GM19043 (cell line): ENCODE measurements around the gene SSH3.

Experiments
- ATAC-seq: cut with Tn5 transposase; IDR thresholded peaks from one replicate; pipeline ENCODE4 v1.9.1; 2021; ENCODE audit warnings: low read depth; ENCODE audit not compliant: unreplicated experiment

The SSH3 gene

DNA sequence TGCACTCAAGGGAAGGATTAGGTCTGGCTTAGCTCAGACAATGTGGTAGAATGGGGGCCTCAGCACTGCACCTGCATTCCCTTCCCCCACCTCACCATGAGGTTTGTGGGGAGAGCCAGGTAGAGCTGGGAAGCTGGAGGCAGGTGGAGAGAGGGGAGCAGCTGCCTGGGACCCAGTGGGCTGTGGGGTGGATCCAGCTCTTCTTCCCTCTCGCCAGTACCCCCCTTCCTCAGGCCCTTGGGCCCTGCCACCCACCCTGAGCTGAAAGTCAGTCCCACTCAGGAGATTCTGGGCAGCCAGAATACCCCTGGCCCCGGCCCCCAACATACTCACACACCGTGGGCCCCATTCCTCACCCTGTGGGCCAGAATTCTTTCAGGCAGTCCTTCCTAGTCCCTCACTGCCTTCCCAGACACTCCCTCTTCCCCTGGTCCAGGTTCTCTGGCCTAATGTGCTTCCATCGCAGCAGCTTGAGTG, 53.1 kb downstream of the SSH3 start:
- no peak for ATAC-seq

DNA sequence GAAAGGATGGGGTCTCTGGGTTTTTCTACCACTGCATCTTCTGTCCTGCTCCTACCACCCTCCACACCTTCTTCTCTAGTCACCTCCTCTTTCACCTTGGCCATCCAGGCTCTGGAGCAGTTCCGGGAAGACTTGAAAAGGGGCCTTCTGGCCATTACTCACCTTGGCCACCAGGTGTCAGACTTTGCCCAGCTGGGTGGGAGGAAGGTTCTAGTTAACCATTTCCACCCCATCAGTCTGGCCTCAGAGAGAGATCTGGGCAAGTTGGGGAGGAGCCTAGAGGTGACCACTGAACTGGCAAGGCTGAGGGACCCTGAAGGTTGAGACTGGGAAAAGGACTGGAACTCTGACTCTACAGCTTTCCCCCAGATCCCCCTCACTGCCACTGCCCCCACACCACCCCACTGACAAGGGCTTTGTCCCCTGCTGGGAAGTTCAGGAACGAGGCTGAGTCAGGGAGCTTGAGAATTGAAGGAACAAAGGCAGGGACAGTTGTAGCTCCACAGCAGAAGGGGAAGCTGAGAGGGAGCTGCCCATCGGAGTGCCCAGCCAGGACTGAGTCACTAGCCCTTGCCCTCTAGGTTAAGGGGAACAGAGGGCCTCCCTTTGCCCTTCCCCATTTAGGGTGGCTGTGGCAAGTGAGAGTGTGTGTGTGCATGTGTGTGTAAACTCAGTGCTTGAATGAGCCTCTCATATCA, 53.7 kb downstream of the SSH3 start:
- no peak for ATAC-seq

DNA sequence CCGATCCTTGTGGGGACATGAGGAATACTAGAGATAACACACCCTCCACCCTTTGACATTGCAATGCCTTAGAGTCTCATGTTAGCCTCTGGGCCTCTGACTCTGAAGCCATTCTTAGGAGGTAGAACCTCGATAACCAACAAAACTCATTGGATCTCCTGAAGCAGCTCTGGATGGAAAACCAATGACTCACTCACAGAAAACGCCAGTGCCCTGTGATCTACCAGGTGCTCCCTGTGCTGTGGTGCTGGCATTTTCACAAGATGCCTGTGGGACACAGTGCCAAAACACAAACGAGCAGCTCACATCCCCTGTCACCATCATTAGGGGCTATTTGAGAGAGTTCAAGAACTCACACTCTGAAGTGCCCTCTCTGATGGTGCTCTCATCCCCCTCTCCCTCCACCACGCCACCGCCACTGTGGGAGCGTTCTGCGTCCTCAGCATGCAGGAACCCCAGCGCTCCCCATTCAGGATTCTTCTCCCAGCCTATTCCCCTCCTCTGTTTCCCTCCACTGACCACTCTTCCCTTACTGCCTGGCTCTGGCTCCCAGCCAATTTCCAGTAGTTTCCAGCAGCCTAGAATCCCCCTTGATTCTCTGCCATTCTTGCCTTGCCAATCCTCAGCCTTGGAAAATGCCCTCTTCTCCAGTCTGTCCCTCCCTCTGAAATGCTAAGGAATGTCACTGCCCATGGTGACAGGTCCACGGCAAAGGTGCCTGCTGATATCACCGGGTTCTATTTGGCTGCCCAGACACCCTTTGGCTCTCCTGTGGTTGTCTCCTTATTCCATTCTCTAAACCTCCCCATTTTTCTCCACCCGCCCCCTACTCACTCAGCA, 54.7 kb downstream of the SSH3 start:
- no peak for ATAC-seq
